ENCODE measurements around the gene ANGEL2. TPM values are rescaled to one million over a fixed set of nuclear protein-coding genes. Genes with fewer than 3 reads are reported as not detected.
A peak's percentile ranks its signal among the peaks of the same experiment; 100 is the strongest.

The ANGEL2 gene
- total RNA-seq, 1 experiment from 2014 or later: 27.0 TPM

DNA sequence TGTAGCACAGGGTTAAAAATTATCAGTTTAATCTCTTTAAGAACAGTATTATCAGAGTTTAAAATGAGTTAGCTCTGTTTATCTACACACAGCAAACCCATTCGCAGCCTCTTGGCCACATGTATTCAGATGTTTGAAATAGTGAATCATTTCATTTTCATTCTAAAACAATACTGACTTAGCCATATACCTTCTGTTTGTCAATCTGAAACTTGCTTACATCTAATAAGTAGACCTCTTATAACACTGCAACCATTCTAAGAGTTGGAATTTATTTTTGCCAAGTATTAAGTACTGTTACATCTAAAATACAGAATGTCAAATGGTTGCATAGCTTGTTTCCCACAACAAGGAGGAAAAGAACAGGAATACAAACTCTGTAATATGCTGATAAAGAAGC lies 25.4 kb downstream of the ANGEL2 start:
- ChIA-PET POLR2A (ENCODE audit: unreplicated experiment) (no interaction called here), CTCF (interaction anchor here (0.6 kb wide), 1 partner anchor 240 kb away, joined by 4 read pairs; no protein-coding TSS in a partner anchor)
- H3F3A ChIP-seq (ENCODE audit: low read length, unreplicated experiment): no peaks in the 10 kb centered on the region
- H3K27me3 ChIP-seq (ENCODE audit: low read length): no peaks in the 10 kb centered on the region
- no peaks in the 10 kb centered on the region for H3K9me3 ChIP-seq (ENCODE audit: low read length)
- H3K36me3 ChIP-seq (ENCODE audit: low read depth, low read length): peaks cover 15% of the 10 kb centered on the region; the same call in 1 of the 2 replicates
- no peaks in the 10 kb centered on the region for H3K9me2 ChIP-seq (replicated peaks; ENCODE audit: low read length)
- H3K27ac ChIP-seq (ENCODE audit: low read length): no peak overlapping the region
- DNase-seq (no peak), ATAC-seq (no peak)
- peaks cover 12% of the 10 kb centered on the region for H3K4me1 ChIP-seq (ENCODE audit: insufficient read depth, low read length)
- H3K79me2 ChIP-seq (ENCODE audit: low read length): no peaks in the 10 kb centered on the region
- H2AFZ ChIP-seq (ENCODE audit: low read length): no peak overlapping the region
- H4K20me1 ChIP-seq (ENCODE audit: low read length): no peaks in the 10 kb centered on the region
- no TSS peak for BruUV-seq (replicated peaks)
- H3K4me3 ChIP-seq (ENCODE audit: low read length): no peak overlapping the region
- no peak overlapping the region for H3K4me2 ChIP-seq (ENCODE audit: low read length)
- TF ChIP-seq EZH2 (IDR thresholded peaks at IDR 0.05; ENCODE audit: low read length, unreplicated experiment) (no peak), EZH2phosphoT487 (IDR thresholded peaks at IDR 0.05; ENCODE audit: borderline replicate concordance, low read length) (no peak)
- TF ChIP-seq, protein P1, sequence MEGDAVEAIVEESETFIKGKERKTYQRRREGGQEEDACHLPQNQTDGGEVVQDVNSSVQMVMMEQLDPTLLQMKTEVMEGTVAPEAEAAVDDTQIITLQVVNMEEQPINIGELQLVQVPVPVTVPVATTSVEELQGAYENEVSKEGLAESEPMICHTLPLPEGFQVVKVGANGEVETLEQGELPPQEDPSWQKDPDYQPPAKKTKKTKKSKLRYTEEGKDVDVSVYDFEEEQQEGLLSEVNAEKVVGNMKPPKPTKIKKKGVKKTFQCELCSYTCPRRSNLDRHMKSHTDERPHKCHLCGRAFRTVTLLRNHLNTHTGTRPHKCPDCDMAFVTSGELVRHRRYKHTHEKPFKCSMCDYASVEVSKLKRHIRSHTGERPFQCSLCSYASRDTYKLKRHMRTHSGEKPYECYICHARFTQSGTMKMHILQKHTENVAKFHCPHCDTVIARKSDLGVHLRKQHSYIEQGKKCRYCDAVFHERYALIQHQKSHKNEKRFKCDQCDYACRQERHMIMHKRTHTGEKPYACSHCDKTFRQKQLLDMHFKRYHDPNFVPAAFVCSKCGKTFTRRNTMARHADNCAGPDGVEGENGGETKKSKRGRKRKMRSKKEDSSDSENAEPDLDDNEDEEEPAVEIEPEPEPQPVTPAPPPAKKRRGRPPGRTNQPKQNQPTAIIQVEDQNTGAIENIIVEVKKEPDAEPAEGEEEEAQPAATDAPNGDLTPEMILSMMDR (conservative IDR thresholded peaks at IDR 0.05; ENCODE audit: low read depth, low read length): no peak
- intact Hi-C loops (cut with micrococcal nuclease): loop anchor here (10.0 kb wide), 1 partner anchor 515 kb away; no protein-coding TSS in a partner anchor
- no peak overlapping the region for H3K9ac ChIP-seq (ENCODE audit: low read length)

DNA sequence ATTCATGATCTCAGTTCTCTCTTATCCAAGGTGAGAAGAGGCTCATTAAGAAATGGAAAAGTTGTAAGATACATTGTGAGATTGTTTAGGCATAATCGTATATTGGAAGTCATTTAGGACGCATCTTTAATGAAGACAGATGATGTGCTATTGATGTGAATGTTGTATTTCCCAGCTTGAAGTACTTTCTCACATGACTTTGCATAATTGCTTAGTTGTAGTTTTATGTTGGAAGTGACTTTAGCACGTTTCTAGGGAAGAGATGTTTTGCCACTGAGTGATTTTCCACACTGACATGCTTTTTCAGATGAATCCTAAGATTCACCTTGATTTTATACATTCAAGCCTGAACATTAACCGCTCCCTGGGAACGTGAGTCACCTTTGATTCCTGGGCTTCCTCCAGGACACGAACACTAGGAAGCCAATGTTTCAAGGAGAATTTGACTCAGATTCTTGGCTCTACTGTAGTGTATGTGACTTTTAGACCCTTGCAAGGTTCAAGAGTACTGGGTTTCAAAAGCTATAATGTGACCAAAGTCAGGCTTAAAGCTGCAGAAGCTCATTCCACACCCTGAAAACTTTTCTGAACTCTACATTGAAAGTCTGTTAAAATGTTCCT lies 27.9 kb downstream of the ANGEL2 start:
- Histone ChIP-seq H3K4me1 (ENCODE audit: insufficient read depth, low read length) (peaks cover 12% of the 10 kb centered on the region), H3K4me3 (ENCODE audit: low read length) (no peak overlapping the region), H3K27ac (ENCODE audit: low read length) (no peak overlapping the region), H3K36me3 (ENCODE audit: low read depth, low read length) (peaks cover 6% of the 10 kb centered on the region; the same call in 1 of the 2 replicates), H3K79me2 (ENCODE audit: low read length) (no peaks in the 10 kb centered on the region), H3K4me2 (ENCODE audit: low read length) (no peak overlapping the region), H3K9ac (ENCODE audit: low read length) (no peak overlapping the region), H2AFZ (ENCODE audit: low read length) (no peak overlapping the region), H3K9me2 (replicated peaks; ENCODE audit: low read length) (no peaks in the 10 kb centered on the region), H3F3A (ENCODE audit: low read length, unreplicated experiment) (no peaks in the 10 kb centered on the region), H3K9me3 (ENCODE audit: low read length) (no peaks in the 10 kb centered on the region), H4K20me1 (ENCODE audit: low read length) (no peaks in the 10 kb centered on the region), H3K27me3 (ENCODE audit: low read length) (no peaks in the 10 kb centered on the region)
- ATAC-seq: peak; percentile 91
- no TSS peak for BruUV-seq (replicated peaks)
- POLR2A ChIA-PET (ENCODE audit: unreplicated experiment): no interaction called here
- CTCF ChIA-PET: no interaction called here
- no peak for TF ChIP-seq EZH2phosphoT487 (IDR thresholded peaks at IDR 0.05; ENCODE audit: borderline replicate concordance, low read length)
- TF ChIP-seq, protein P1 (conservative IDR thresholded peaks at IDR 0.05; ENCODE audit: low read depth, low read length): no peak
- TF ChIP-seq EZH2 (IDR thresholded peaks at IDR 0.05; ENCODE audit: low read length, unreplicated experiment): no peak
- intact Hi-C loops (cut with micrococcal nuclease): no loop called here
- DNase-seq: peak; percentile 69

DNA sequence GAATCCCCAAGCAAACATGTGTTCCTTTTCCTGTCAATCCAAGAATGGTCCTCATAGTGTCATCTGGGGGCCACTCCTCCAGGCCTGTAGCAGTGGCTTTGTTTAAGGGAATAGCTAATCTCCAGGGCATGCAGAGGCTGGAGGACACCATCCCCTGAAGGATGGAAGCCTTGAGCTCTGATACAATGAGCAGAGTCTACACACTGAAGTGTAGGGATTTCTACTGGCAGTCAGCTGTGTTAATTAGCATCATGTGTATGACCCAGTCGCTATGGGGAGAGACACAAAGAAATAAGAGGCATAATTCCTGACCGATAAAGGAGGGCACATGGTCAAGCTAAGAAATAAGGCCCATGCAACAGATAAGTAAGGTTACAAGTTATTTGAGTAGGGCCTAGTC lies 29.1 kb downstream of the ANGEL2 start:
- Histone ChIP-seq H3K4me3 (ENCODE audit: low read length) (no peak overlapping the region), H3K9me2 (replicated peaks; ENCODE audit: low read length) (no peaks in the 10 kb centered on the region), H4K20me1 (ENCODE audit: low read length) (no peaks in the 10 kb centered on the region), H3K79me2 (ENCODE audit: low read length) (no peaks in the 10 kb centered on the region), H3K27me3 (ENCODE audit: low read length) (no peaks in the 10 kb centered on the region), H3K9me3 (ENCODE audit: low read length) (no peaks in the 10 kb centered on the region), H3F3A (ENCODE audit: low read length, unreplicated experiment) (no peaks in the 10 kb centered on the region), H3K4me2 (ENCODE audit: low read length) (no peak overlapping the region), H3K36me3 (ENCODE audit: low read depth, low read length) (0 out of 2 replicates have a peak, but pooled peaks cover 3% of the 10 kb centered on the region), H3K27ac (ENCODE audit: low read length) (no peak overlapping the region), H3K4me1 (ENCODE audit: insufficient read depth, low read length) (peaks cover 12% of the 10 kb centered on the region), H2AFZ (ENCODE audit: low read length) (no peak overlapping the region), H3K9ac (ENCODE audit: low read length) (no peak overlapping the region)
- intact Hi-C loops (cut with micrococcal nuclease): no loop called here
- ChIA-PET POLR2A (ENCODE audit: unreplicated experiment) (no interaction called here), CTCF (no interaction called here)
- ATAC-seq: no peak
- TF ChIP-seq, protein P1 (conservative IDR thresholded peaks at IDR 0.05; ENCODE audit: low read depth, low read length): no peak
- TF ChIP-seq EZH2 (IDR thresholded peaks at IDR 0.05; ENCODE audit: low read length, unreplicated experiment) (no peak), EZH2phosphoT487 (IDR thresholded peaks at IDR 0.05; ENCODE audit: borderline replicate concordance, low read length) (no peak)
- no peak for DNase-seq
- no TSS peak for BruUV-seq (replicated peaks)
